HepG2 (cell line): ENCODE results near the gene PTX4. TPM values are rescaled to one million over a fixed set of nuclear protein-coding genes. Genes with fewer than 3 reads are reported as not detected.

Experiments
- ARHGAP35 ChIP-seq: sonication (generic); formaldehyde crosslinking; IDR thresholded peaks from 2 replicates; pipeline ENCODE4 v1.9.0; 2022; ENCODE audit warnings: mild to moderate bottlenecking, inconsistent platforms, moderate library complexity, missing genetic modification reagents, borderline replicate concordance
- BHLHE40 ChIP-seq: IDR thresholded peaks from 2 replicates; pipeline ENCODE4 v1.6.1; 2011; ENCODE audit warnings: low read length, improper control_type of control experiment
- BORCS8-MEF2B ChIP-seq: sonication (generic); formaldehyde crosslinking; IDR thresholded peaks from 2 replicates; pipeline ENCODE4 v1.8.0; 2022; ENCODE audit warnings: mild to moderate bottlenecking, missing genetic modification reagents
- MTA3 ChIP-seq: sonication (generic); formaldehyde crosslinking; IDR thresholded peaks from 2 replicates; pipeline ENCODE4 v1.4.0; 2020; ENCODE audit warnings: missing genetic modification reagents
- NR2F6 ChIP-seq, 2 experiments: IDR thresholded peaks; 2 replicates each; pipeline ENCODE4 v1.6.1; 2016; ENCODE audit warnings: antibody characterized with exemption in 1 of 2, mild to moderate bottlenecking in 1 of 2
- PPARG ChIP-seq: conservative IDR thresholded peaks from 2 replicates; pipeline ENCODE4 v1.6.1; 2016; ENCODE audit warnings: missing biosample characterization, missing genetic modification reagents
- RFXAP ChIP-seq: sonication (generic); formaldehyde crosslinking; IDR thresholded peaks from 2 replicates; pipeline ENCODE4 v1.4.0; 2020; ENCODE audit warnings: missing genetic modification reagents, borderline replicate concordance
- SIX4 ChIP-seq: sonication (generic); formaldehyde crosslinking; IDR thresholded peaks from 2 replicates; pipeline ENCODE4 v1.4.0; 2020; ENCODE audit warnings: missing genetic modification reagents
- TBX3 ChIP-seq: fragments of 450-650 bp; IDR thresholded peaks from 2 replicates; pipeline ENCODE4 v1.6.1; 2017; ENCODE audit warnings: antibody characterized with exemption, mild to moderate bottlenecking, inconsistent platforms, borderline replicate concordance
- XRCC5 ChIP-seq: fragments of 200-400 bp; formaldehyde crosslinking; optimal IDR thresholded peaks from 2 replicates; pipeline ENCODE3; 2017; ENCODE audit warnings: mild to moderate bottlenecking, low read length
- ZMAT3 ChIP-seq: sonication (generic); formaldehyde crosslinking; conservative IDR thresholded peaks from 2 replicates; pipeline ENCODE4 v1.7.0; 2021; ENCODE audit warnings: missing genetic modification reagents
- ZNF136 ChIP-seq: sonication (generic); formaldehyde crosslinking; IDR thresholded peaks from 2 replicates; pipeline ENCODE4 v1.8.1; 2022; ENCODE audit warnings: low read depth, mild to moderate bottlenecking, moderate library complexity, missing genetic modification reagents
- ZNF264 ChIP-seq: sonication (generic); formaldehyde crosslinking; IDR thresholded peaks from 2 replicates; pipeline ENCODE4 v1.4.0; 2020; ENCODE audit warnings: missing genetic modification reagents
- ZNF34 ChIP-seq: sonication (generic); formaldehyde crosslinking; IDR thresholded peaks from 2 replicates; pipeline ENCODE4 v1.4.0; 2020; ENCODE audit warnings: mild to moderate bottlenecking, missing genetic modification reagents, borderline replicate concordance
- ZNF530 ChIP-seq: sonication (generic); formaldehyde crosslinking; IDR thresholded peaks from 2 replicates; pipeline ENCODE4 v1.5.0; 2020; ENCODE audit warnings: low read depth, mild to moderate bottlenecking, missing genetic modification reagents
- ZNF670 ChIP-seq: sonication (generic); formaldehyde crosslinking; IDR thresholded peaks from 2 replicates; pipeline ENCODE4 v1.8.0; 2022; ENCODE audit warnings: mild to moderate bottlenecking, missing genetic modification reagents, borderline replicate concordance
- ZSCAN21 ChIP-seq: sonication (generic); formaldehyde crosslinking; IDR thresholded peaks from 2 replicates; pipeline ENCODE4 v1.8.0; 2022; ENCODE audit warnings: mild to moderate bottlenecking, missing genetic modification reagents, moderate library complexity, borderline replicate concordance
- polyA plus RNA-seq, 8 experiments: library from polyadenylated mRNA; depleted of rRNA in 3 of 8; stranded (reverse) in 7 of 8; unstranded in 1 of 8; fragments of >200 nt; fragmentation: Illumina TruSeq in 4 of 8; extraction: Trizol in 4 of 8; gene quantifications; 2 replicates each; pipeline versions ENCODE4 v1.2.1 to v1.2.3, GENCODE V29; 2011 to 2016; ENCODE audit warnings: low read depth in 4 of 8, missing spikeins in 1 of 8, mixed read lengths in 1 of 8; ENCODE audit not compliant: insufficient read depth in 1 of 8
- total RNA-seq, 5 experiments: library from RNA; depleted of rRNA; stranded (reverse); fragments of >200 nt; fragmentation: Illumina TruSeq; extraction: Trizol; gene quantifications; 2 replicates each; pipeline ENCODE4 v1.2.3, GENCODE V29; 2016; ENCODE audit warnings: low read depth in 1 of 5
- TF ChIP-seq, protein P1 (sequence below): sonication (generic); formaldehyde crosslinking; IDR thresholded peaks from 2 replicates; pipeline ENCODE4 v1.8.0; 2022; ENCODE audit warnings: missing genetic modification reagents, low read depth, mild to moderate bottlenecking, borderline replicate concordance
- TF ChIP-seq, protein P2 (sequence below): sonication (generic); formaldehyde crosslinking; conservative IDR thresholded peaks from 2 replicates; pipeline ENCODE4 v1.8.0; 2022; ENCODE audit warnings: mild to moderate bottlenecking, moderate library complexity, missing genetic modification reagents
- TF ChIP-seq, protein P3 (sequence below): sonication (generic); formaldehyde crosslinking; IDR thresholded peaks from 2 replicates; pipeline ENCODE4 v1.5.0; 2020; ENCODE audit warnings: missing genetic modification reagents, mild to moderate bottlenecking, borderline replicate concordance
- TF ChIP-seq, protein P4 (sequence below): sonication (generic); formaldehyde crosslinking; IDR thresholded peaks from 2 replicates; pipeline ENCODE4 v1.5.1; 2020; ENCODE audit warnings: missing genetic modification reagents, mild to moderate bottlenecking, borderline replicate concordance
- TF ChIP-seq, protein P5 (sequence below): sonication (generic); formaldehyde crosslinking; IDR thresholded peaks from 2 replicates; pipeline ENCODE4 v1.4.0; 2020; ENCODE audit warnings: mild to moderate bottlenecking, missing genetic modification reagents

The PTX4 gene
- total and polyA plus RNA-seq, 2 of the 13 experiments (the other 11 are each of a cell fraction or from before 2014, with no cell fraction given) = 0.04 TPM; not detected in 1

DNA sequence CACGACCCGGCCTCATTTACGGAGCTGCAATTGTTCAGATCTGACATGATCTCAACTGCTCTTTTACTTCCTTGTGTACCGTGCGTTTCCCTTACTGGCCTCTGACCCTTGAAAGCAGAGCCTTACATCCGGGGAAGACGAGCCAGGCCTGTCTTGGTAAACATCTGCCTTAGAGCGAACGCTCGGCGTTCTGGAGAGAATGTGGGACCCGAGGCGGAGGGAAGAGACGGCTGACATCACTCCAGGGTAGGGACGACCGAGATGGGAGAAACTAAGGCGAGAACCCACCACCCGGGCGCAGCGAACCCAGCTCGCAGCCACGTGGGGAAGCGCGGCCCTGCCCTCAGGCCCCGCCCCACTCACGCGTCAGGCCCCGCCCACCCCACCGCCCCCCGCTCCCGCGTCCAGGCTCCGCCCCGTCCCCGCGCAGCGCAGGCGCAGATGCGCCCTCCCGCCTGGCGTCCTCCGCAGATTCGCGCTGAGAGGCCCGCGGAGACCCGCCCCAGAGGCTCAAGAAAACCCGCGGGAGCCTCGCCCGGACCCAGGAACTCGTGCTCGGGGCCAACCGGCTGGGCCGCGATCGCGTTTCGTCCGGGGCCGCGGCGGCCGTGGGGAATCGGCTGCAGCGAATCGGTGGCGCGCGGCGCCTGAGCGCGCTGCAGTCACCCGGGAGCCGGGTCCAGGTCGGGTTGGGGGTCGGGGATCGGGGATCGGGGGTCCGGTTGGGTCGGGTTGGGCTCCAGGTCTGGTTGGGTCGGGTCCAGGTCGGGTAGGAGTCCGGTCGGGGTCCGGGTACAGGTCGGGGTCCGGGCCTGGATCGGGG, 4.4 kb upstream of the PTX4 start, which contains the start of gene TELO2 (continued):
- TF ChIP-seq, protein P1, sequence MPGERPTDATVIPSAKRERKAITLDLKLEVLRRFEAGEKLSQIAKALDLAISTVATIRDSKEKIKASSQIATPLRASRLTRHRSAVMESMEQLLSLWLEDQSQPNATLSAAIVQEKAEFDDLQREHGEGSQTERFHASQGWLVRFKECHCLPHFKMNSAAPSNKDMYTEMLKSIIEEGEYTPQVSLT (CRISPR knock-in tag) = no peak
- TF ChIP-seq SIX4 (CRISPR knock-in tag) (0 out of 2 replicates have a peak, but pooled peaks have one; percentile 20), ZSCAN21 (CRISPR knock-in tag) (peak; percentile 61; the same call in 1 of the 2 replicates), NR2F6 (IDR thresholded peaks at IDR 0.05) (peak; percentile 78), NR2F6 (CRISPR knock-in tag; IDR thresholded peaks at IDR 0.05) (peak; percentile 74), ZNF34 (CRISPR knock-in tag) (no peak), ZNF530 (no peak), MTA3 (CRISPR knock-in tag) (no peak), ZNF136 (no peak), TBX3 (no peak), ZNF670 (CRISPR knock-in tag) (no peak), RFXAP (no peak), PPARG (CRISPR knock-in tag) (no peak), BHLHE40 (peak; percentile 12; the same call in 1 of the 2 replicates), ARHGAP35 (no peak), ZMAT3 (CRISPR knock-in tag) (peak; percentile 58; the same call in 1 of the 2 replicates), ZNF264 (no peak), BORCS8-MEF2B (CRISPR knock-in tag) (peak; percentile 57; the same call in 1 of the 2 replicates), XRCC5 (no peak)
- TF ChIP-seq, protein P2, sequence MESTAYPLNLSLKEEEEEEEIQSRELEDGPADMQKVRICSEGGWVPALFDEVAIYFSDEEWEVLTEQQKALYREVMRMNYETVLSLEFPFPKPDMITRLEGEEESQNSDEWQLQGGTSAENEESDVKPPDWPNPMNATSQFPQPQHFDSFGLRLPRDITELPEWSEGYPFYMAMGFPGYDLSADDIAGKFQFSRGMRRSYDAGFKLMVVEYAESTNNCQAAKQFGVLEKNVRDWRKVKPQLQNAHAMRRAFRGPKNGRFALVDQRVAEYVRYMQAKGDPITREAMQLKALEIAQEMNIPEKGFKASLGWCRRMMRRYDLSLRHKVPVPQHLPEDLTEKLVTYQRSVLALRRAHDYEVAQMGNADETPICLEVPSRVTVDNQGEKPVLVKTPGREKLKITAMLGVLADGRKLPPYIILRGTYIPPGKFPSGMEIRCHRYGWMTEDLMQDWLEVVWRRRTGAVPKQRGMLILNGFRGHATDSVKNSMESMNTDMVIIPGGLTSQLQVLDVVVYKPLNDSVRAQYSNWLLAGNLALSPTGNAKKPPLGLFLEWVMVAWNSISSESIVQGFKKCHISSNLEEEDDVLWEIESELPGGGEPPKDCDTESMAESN (CRISPR knock-in tag) = no peak
- TF ChIP-seq, protein P3, sequence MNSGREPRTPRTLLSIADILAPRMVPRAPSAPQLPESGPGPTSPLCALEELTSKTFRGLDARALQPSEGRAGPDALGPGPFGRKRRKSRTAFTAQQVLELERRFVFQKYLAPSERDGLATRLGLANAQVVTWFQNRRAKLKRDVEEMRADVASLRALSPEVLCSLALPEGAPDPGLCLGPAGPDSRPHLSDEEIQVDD (CRISPR knock-in tag) = peak; percentile 35; the same call in 1 of the 2 replicates
- TF ChIP-seq, protein P4, sequence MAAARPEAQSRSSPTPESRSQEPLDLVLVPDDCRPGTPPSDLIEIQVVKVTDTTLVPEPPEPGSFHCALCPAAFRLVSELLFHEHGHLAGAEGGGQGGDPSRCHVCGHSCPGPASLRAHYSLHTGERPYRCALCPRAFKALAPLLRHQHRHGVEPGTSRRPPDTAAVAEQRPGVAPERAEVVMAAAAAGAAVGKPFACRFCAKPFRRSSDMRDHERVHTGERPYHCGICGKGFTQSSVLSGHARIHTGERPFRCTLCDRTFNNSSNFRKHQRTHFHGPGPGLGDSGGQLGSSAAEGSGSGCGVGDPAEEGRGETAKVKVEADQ (CRISPR knock-in tag) = no peak
- TF ChIP-seq, protein P5, sequence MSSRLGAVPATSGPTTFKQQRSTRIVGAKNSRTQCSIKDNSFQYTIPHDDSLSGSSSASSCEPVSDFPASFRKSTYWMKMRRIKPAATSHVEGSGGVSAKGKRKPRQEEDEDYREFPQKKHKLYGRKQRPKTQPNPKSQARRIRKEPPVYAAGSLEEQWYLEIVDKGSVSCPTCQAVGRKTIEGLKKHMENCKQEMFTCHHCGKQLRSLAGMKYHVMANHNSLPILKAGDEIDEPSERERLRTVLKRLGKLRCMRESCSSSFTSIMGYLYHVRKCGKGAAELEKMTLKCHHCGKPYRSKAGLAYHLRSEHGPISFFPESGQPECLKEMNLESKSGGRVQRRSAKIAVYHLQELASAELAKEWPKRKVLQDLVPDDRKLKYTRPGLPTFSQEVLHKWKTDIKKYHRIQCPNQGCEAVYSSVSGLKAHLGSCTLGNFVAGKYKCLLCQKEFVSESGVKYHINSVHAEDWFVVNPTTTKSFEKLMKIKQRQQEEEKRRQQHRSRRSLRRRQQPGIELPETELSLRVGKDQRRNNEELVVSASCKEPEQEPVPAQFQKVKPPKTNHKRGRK (CRISPR knock-in tag) = no peak
